HFFc6 (cell line): ENCODE results near the gene NAPB. TPM values are rescaled to one million over a fixed set of nuclear protein-coding genes. Genes with fewer than 3 reads are reported as not detected.

Experiments
- DNase-seq: peaks from one replicate; pipeline ENCODE4 v3.0.0-alpha.2; 2018
- H3K27ac Mint-ChIP-seq: 2 replicates; pipeline ENCODE4 v1.8.0; 2020; ENCODE audit warnings: mild to moderate bottlenecking, mixed read lengths
- H3K27me3 Mint-ChIP-seq: 2 replicates; pipeline ENCODE4 v1.8.0; 2021; ENCODE audit warnings: mild to moderate bottlenecking, moderate library complexity, mixed read lengths; ENCODE audit not compliant: insufficient read depth
- H3K36me3 Mint-ChIP-seq: 2 replicates; pipeline ENCODE4 v1.8.0; 2021; ENCODE audit warnings: low read depth, mixed read lengths
- H3K4me1 Mint-ChIP-seq: 2 replicates; pipeline ENCODE4 v1.8.0; 2020; ENCODE audit warnings: low read depth, mixed read lengths
- H3K4me3 Mint-ChIP-seq: 2 replicates; pipeline ENCODE4 v1.8.0; 2020; ENCODE audit warnings: mild to moderate bottlenecking, moderate library complexity, mixed read lengths
- H3K9me3 Mint-ChIP-seq: 2 replicates; pipeline ENCODE4 v1.8.0; 2020; ENCODE audit warnings: mild to moderate bottlenecking, mixed read lengths
- CTCF ChIP-seq: fragments of 200-600 bp; sonication (generic); IDR thresholded peaks from 2 replicates; pipeline ENCODE4 v1.5.0; 2021; ENCODE audit warnings: antibody characterized with exemption, mild to moderate bottlenecking
- total RNA-seq, 6 experiments: library from RNA; stranded (reverse); fragmentation: NEBNext Ultra II Directional; extraction: Animal tissue kit (Norgen Biotek cat#: 25700); gene quantifications; 2 replicates in 1 of 6; 3 replicates in 5 of 6; pipeline ENCODE4 v1.2.3, GENCODE V29; 2021

Gene NAPB
- total RNA-seq, 6 experiments from 2014 or later: 4.1 to 5.9 (median 5.0) TPM

- Mint-ChIP-seq H3K27me3 (no peaks in the 10 kb centered on the region), H3K9me3 (no peaks in the 10 kb centered on the region), H3K4me1 (peaks cover 6% of the 10 kb centered on the region)
Measured at GRCh38 chr20:23387118-23387443, 34.2 kb downstream of the NAPB start.

DNA sequence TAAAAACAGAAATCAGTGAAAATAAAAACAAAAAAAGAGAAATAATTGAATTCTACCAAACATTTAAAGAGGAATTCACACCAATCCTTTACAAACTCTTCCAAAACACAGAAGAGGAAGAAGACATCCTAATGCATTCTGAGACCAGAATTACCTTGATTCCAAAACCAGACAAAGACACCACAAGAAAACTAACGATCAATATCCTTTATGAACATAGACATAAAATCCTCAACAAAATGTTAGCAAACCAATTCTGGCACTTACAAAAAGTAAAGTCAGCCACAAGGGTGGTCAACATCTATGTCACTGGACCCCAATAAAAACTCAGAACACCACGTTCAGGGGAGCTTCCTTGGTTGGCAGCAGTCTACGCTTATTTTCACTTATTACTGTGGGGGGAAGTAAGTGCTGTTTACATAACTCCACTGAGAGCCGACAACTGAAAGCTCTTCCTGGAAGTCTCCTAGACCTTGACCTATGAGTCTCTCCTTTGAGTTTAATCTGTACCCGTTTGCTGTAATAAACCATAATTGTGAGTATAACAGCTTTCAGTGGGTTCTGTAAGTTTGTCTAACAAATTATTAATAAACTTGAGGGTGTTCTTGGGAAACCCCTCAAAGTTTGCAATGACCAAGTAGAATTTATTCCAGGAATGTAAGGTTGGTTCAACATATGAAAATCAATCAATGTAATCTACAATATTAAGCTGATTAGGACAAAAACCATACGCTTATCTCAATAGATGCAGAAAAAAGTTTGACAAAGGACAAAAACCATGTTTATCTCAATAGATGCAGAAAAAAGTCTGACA, 34.8 kb downstream of the NAPB start:
- no peak for TF ChIP-seq CTCF
- Mint-ChIP-seq H3K9me3 (no peaks in the 10 kb centered on the region), H3K36me3 (peaks cover 56% of the 10 kb centered on the region), H3K4me3 (no peak overlapping the region), H3K4me1 (peaks cover 6% of the 10 kb centered on the region), H3K27me3 (no peaks in the 10 kb centered on the region), H3K27ac (no peak overlapping the region)
- DNase-seq: no peak

More at GRCh38 chr20:23387118-23387443, 34.2 kb downstream of the NAPB start:
- Mint-ChIP-seq H3K4me3 (no peak overlapping the region), H3K36me3 (peaks cover 55% of the 10 kb centered on the region), H3K27ac (no peak overlapping the region)
- no peak for TF ChIP-seq CTCF
- DNase-seq: no peak

DNA sequence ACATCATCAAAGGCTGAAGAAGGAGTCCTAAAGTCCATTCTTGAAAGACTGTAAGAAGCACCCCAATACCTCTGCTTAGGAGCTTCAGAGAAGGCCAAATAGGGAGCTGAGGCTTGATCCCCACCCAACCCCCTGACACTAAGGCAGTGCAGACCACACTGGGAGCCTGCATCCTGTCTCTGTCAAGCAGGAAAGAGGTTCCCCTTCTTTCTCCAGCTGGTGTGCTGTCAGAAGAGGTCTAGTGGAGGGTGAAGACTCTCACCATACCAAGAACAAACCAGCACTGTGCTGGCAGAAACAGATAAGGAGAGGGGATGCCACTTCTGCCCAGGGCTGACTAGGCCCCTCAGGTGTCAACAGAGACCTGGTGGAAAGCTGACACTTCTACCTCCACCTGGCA, 39.4 kb downstream of the NAPB start:
- Mint-ChIP-seq H3K27ac (no peak overlapping the region), H3K4me3 (no peak overlapping the region), H3K36me3 (peaks cover 60% of the 10 kb centered on the region), H3K4me1 (no peaks in the 10 kb centered on the region), H3K9me3 (no peaks in the 10 kb centered on the region), H3K27me3 (no peaks in the 10 kb centered on the region)
- DNase-seq: no peak
- no peak for TF ChIP-seq CTCF

DNA sequence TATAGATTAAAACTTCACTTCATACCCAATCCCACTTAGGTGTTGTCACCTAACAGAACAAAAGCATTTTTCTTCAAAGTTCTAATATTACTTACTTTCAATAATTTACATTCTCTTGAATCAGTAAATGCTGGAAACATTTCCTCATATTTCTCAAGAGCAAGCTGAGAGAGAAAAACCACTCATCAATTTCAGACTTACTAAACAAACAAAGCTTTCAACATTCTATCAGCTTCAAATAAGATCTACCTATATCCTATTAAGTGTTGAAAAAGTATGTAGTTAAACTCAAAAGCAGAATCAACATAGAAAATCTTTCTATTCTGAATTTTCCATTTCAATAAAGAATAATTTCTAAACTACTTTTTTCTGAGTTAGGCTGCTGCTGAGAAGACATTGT, 41.5 kb downstream of the NAPB start:
- Mint-ChIP-seq H3K4me1 (no peaks in the 10 kb centered on the region), H3K36me3 (peaks cover 62% of the 10 kb centered on the region), H3K4me3 (no peak overlapping the region), H3K27me3 (no peaks in the 10 kb centered on the region), H3K9me3 (no peaks in the 10 kb centered on the region), H3K27ac (no peak overlapping the region)
- no peak for DNase-seq
- TF ChIP-seq CTCF: no peak

GRCh38 chr20:23375827-23376226, 45.5 kb downstream of the NAPB start:
- DNase-seq: no peak
- H3K4me3 Mint-ChIP-seq: no peak overlapping the region
- H3K36me3 Mint-ChIP-seq: peaks cover 63% of the 10 kb centered on the region
- no peak overlapping the region for H3K27ac Mint-ChIP-seq
- H3K9me3 Mint-ChIP-seq: no peaks in the 10 kb centered on the region
- TF ChIP-seq CTCF: no peak
- H3K4me1 Mint-ChIP-seq: no peaks in the 10 kb centered on the region
- H3K27me3 Mint-ChIP-seq: peaks cover 1% of the 10 kb centered on the region; the same call in 1 of the 2 replicates
